Hematopoietic multipotent progenitor cell (in vitro differentiated cells): ENCODE results near the gene DEPDC5. TPM values are rescaled to one million over a fixed set of nuclear protein-coding genes. Genes with fewer than 3 reads are reported as not detected.
"Not testable (repeated sequence)": the region's sequence is repeated elsewhere in the genome, so short reads cannot be mapped to it uniquely, and the experiment has no call there.

Experiments used
- DNase-seq, 3 donors: peaks; one replicate each; pipeline ENCODE4 v3.0.0-alpha.2; 2011 to 2015; ENCODE audit warnings: low read depth in 2 of 3, low spot score in 2 of 3
- total RNA-seq: library from RNA; depleted of rRNA; stranded (reverse); fragments of >200 nt; gene quantifications from one replicate; pipeline ENCODE4 v1.2.3, GENCODE V29; 2012

DEPDC5 gene
- 19.7 TPM for total RNA-seq

DNA sequence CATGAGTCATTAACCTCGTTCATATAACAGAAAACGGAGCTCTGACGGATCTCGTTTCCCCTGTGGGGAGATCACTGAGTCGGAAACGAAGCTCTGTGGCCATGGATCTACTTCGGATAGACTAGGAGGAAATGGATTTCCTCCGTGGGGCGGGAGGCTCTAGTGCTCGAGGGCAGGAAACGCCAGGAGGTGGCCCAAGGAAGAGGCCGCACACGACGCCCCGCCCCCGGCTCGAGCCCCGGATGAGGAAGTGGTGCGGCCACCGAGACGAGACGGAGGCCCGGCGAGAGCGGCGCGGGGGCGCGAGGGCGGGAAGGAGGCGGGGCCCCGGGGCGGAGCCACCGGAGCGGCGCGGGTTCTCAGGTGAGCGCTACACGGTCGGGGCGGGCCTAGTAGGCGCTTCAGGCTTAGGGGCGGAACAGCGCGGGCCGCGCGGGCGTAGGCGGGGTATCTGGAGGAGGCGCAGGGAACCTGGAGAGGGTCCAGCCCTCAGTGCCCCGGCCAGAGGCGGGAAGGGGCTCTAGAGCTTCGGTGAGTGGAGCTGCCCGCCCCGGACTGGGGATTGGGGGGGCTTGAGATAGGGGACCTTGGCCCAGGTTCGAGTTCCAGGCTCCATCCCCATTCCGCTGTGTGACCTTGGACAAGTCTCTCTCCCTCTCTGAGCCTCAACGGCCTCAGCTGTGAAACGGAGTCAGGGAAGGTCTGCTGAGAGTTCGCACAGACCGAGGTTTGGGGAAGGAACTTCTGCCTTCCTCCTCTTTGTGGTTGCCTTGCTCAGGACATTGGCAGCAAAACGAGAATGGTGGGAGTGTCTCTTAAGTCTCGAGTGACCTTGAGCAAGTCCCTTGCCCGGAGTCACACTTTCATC is at the start of gene DEPDC5:
TSS of gene DEPDC5 (plus strand) at position 386 of the 868 bp plus-strand sequence. CDS start 903 bp downstream, outside the sequence.
- DNase-seq = peak; percentile 95 to 97 (median 96)

DNA sequence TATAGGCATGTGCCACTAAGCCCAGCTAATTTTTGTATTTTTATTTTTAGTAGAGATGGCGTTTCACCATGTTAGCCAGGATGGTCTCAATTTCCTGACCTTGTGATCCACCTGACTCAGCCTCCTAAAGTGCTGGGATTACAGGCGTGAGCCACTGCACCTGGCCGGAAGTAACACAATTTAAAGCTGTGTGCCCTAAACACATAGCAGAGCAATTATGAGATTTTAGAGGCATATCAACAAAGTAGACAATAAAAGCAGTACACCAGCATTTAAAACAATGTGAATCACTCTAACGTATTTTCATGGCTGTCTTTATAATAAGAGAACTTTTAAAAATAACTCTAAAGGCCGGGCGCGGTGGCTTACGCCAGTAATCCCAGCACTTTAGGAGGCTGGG is 46.3 kb upstream of the DEPDC5 start:
- DNase-seq = no peak

DNA sequence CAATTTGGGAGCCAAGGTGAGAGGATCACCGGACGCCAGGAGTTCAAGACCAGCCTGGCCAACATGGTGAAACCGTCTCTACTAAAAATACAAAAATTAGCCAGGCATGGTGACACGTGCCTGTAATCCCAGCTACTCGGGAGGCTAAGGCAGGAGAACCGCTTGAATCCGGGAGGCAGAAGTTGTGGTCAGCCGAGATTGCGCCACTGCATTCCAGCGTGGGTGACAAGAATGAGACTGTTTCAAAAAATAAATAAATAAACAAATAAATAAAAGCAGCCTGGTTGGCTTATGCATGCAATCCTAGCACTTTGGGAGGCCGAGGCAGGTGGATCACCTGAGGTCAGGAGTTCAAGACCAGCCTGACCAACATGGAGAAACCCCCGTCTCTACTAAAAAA is 42.6 kb upstream of the DEPDC5 start:
- DNase-seq = not testable (repeated sequence)

DNA sequence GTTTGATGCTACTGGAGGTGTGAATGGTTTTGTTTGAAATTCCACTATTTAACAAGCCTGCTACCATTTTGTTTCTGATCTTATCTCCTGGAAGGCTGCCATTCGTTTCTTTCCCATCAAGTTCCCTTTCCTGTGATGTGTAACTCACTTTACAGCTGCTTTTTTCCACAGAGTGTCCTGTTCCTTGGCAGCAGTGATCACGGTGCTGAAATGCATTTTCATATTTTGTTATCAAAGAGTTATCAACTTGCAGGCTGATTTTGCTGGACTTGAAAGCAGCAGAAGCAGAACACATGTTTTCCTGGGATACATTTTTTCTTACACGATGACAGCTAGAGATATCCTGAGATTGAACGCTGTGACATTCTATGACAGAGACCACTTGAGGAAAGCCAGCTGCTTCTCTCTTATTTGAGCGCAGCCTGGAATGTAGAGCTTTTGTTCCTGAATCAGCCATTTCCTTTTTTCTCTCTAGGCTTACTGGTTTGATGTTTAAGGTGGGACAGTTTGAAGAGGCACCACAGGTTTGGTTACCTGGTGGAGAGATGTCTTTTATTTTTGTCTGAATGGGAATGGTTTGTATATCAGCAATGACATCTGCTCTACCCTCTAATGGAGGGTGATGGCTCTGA is 38.6 kb upstream of the DEPDC5 start:
- DNase-seq = no peak

DNA sequence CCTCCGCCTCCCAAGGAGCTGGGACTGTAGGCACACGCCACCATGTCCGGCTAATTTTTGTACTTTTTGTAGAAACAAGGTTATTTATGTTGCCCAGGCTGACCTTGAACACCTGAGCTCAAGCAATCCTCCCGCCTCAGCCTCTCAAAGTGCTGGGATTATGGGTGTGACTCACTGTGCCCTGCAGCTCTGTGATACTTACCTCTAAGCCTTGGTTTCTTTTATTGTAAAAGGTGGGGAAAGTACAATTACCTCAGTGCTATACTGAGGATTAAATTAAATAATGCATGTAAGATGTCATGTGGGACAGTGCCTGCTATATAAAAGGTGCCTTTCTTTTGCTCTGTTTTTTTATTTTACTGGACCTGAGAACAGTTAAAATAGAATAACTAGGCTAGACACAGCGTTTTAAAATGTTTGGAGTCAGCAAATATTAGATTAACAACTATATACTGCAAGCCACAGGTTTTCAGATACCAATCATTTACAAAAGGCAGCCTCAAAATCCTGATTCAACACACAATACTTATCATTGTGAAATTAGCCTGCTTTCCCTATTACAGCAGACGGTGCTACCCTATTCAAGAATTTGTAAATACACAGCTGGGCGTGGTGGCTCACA is 33.9 kb upstream of the DEPDC5 start:
- DNase-seq = no peak

DNA sequence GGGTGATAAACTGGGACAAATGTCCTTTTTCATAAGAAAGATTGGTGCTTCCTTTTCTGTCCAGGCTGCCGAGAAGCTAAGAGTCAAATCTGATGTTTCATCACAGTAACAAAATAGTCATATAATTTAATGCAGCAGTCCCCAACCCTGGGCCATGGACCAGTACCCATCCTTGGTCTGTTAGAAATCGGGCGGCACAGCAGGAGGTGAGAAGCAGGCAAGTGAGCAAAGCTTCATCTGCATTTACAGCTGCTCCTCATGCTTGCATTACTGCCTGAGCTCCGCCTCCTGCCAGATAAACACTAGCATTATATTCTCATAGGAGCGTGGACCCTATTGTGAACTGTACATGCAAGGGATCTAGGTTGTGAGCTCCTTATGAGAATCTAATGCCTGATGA is 30.1 kb upstream of the DEPDC5 start:
- no peak for DNase-seq

DNA sequence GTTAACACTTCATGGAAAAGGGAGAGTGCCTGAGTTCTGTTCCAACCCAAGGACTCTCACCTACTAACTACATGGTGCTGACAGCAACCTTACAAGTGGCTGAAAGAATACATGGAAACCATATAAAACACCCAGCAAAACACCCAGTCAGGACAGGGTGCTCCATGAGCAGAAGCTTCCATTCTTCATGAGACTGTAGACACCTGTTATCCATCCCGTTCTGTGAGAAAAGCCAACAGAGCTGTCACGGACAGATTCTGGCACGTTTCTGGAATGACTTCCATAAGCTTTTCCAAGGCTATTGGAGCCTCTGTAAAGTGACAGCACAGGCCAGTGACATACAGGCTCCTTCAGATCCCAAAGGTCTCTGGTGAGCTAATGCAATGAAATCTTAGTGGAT is 27.1 kb upstream of the DEPDC5 start:
- DNase-seq = no peak

DNA sequence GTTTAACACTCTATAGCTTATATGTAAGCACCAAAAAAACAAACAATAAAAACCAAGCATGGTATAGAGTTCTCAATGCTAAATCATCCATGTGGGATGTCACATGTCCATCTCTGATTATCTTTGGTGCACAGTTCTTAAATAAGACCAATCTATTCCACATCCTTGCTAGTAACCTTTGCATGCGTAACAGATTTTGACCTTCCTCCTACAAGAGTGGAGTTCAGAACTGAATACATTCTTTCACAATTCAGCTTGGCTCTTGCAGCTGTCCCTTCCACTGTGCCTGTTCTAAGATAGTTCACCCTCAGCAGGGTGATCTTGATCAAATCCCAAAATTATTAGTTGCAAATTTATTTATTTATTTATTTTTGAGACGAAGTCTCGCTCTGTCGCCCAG is 25.0 kb upstream of the DEPDC5 start:
- no peak for DNase-seq

DNA sequence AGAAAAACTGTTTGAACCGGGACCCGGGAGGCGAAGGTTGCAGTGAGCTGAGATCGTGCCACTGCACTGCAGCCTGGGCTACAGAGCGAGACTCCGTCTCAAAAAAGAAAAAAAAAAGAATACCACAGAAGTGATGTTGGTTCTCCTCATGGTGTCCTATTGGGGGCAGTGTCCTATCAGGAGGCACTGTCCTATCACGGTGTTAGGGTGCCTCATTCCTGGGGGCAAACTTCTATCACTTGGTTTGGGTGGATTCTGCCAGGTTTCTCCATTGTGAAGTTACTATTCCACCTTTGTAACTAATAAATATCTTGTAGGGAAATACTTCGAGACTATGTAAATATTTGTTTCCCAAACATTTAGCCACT is 23.5 kb upstream of the DEPDC5 start:
- DNase-seq = no peak

DNA sequence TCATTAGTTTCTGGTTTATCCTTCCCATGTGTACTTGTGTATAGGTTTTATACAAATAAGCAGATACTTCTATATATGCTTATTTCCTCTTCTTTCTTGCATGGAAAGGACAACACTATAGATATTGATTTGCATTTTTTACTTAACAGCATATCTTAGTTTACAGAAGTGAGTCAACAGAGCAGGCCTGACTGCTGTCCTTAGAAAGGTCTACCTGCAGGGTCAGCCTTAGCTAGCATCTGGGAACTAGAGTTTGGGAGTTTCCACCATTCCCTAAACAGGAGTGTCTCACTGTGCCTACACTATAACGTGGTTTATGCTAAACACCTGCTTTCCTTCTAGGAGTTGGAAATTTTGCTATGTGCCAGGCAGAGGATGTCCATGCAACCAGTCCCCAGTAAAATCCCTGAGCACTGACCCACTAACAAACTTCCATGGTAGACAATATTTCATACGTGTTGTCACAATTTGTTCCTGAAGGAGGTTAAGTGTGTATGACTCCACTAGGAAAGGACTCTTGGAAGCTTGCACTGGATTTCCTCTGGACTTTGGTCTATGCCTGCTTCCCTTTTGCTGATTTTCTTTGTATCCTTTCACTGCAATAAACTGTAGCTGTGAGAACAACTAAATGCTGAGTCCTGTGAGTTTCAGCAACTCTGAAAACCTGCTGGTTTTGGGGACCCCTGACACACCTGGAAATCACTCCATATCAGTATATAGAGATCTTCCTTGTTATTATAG is 21.6 kb upstream of the DEPDC5 start:
- DNase-seq = no peak

DNA sequence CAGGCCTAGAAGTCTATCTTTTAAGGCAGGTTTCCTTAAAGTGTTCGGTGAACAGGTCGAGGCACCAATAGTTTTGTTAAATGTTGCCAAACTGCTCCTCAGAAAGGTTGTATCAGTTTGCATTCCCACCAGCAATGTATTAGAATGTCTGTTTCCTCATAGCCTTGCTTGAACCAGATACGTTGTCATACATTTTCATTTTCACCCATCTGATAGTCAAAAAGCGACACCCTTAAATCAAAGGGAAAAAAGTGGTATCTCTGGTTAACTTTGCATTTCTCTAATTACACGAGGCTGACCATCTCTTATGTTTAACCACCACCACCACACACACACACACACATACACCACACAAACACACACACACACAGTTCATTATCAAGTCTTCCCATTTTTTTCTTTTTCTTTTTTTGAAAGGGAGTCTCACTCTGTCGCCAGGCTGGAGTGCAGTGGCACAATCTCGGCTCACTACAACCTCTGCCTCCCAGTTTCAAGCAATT is 20.2 kb upstream of the DEPDC5 start:
- no peak for DNase-seq

DNA sequence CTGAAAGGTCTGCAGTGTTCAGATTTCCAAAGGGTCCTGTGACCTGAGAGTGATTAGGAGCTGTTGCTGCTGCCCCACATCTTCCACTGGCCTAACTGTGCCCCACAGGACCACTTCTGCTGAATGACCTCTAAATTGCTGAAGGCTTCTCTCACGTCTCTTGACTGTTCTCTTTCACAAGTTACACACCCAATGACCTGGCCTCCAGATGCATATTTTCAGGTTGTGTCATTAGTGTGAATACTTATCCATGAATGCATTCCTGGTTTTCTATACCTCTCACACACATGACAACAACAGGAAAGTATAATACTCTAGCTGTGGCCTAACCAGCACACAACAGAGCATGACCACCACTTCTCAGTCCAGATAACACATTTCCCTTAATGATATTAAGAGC is 19.3 kb upstream of the DEPDC5 start:
- no peak for DNase-seq

DNA sequence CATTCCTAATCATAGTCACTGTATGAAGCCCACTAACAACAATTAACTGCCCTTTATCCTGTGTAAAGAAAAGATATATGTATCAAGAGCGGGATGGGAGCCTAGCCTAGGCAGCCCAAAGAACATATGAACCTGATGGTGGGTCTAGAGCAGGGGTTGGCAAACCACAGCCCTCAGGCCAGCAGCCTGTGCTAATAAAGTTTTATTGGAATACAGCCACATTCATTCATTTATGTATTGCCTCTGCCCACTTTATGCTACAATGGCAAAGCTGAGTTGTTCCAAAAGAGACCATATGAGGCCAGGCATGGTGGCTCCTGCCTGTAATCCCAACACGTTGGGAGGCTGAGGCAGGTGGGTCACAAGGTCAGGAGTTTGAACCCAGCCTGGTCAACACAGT is 17.4 kb upstream of the DEPDC5 start:
- no peak for DNase-seq

DNA sequence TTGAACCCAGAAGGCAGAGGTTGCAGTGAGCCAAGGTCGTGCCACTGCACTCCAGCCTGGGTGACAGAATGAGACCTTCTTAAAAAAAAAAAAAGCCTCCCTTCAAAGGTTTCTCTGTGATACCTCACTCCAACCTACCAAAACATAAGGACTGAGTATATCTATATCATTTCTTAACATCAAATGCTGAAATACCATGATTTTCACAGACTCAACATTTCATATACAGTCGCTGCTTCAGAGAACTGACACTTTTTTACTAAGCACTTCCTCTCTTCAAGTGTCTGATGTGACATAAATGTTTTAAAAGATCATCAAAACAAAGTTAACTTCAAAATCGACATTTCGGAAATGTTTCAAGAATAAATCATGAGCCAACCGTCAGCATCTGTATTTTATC is 15.9 kb upstream of the DEPDC5 start:
- DNase-seq = no peak

DNA sequence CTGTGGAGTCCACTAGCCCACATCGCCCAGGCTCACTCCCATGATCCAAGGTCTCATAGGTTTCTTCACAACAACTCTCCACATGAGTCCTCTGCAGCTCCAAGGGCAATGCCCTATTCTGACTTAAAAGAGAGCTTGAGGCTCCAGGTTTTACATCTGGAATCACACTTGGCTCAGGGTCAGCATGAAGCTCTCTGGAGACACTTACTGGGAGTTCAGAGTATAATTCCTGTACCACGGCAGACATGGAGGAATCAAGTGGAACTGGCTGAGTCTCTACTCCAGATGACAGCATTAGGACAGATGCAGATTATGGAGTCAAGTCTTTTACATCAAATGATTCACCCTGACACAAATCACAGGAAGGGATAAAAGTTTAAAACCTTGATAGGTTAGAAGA is 15.3 kb upstream of the DEPDC5 start:
- DNase-seq = no peak

DNA sequence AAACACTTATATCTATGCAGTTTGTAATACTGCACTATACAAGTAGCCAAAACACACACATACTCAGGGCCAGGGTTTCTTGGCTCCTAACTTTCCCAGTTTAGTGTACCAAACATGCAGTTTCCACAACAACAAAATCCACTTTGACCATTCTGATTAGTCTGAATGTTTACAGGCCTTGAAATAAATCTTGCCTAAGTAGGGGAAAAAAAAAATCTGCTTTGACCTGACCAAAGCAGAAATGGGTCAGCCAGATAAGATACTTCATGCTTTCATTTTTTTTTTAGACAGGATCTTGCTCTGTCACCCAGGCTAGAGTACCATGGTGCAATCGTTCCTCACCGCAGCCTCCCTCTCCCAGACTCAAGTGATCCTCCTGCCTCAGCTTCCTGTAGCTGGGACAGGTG is 14.0 kb upstream of the DEPDC5 start:
- DNase-seq = no peak

DNA sequence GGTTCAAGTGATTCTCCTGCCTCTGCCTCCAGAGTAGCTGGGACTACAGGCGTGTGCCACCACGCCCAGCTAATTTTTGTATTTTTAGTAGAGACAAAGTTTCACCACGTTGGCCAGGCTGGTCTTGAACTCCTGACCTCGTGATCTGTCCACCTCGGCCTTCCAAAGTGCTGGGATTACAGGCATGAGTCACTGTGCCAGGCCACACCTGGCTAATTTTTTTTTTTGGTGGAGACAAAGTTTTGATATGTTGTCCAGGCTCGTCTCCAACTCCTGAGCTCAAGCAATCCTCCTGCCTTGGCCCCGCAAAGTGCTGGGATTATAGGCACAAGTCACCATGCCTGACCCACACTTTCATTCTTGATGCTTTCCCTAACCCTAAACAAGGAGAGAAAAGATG is 13.5 kb upstream of the DEPDC5 start:
- DNase-seq = not testable (repeated sequence)

DNA sequence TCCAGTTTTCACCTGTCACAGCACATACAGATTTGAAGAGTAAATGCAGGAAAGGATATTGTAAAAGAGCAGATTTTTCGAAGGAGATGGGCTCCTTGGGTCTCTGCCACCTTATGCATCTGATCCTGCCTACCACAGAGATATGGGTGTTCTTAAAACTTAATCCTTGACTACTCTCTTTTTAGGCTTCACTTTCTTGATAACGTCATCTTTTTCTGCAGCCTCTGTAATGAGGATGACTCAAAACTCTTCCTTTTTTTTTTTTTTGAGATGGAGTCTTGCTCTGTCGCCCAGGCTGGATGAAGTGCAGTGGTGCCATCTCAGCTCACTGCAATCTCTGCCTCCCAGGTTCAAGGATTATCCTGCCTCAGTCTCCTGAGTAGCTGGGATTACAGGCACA is 11.7 kb upstream of the DEPDC5 start:
- DNase-seq = no peak

DNA sequence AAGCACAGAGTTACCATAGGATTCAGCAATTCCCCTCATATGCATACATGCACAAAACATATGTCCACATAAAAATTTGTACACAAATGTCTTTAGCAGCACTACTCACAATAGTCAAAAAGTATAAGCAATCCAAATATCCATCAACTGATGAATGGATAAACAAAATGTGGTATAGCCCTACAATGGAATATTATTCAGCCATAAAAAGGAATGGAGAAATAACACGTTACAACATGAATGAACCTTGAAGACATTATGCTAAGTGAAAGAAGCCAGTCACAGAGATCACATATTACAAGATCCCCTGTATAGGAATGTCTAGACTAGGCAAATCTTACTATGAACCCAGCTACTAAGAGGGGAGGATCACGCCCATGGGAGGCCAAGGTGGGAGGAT is 11.1 kb upstream of the DEPDC5 start:
- DNase-seq = no peak

DNA sequence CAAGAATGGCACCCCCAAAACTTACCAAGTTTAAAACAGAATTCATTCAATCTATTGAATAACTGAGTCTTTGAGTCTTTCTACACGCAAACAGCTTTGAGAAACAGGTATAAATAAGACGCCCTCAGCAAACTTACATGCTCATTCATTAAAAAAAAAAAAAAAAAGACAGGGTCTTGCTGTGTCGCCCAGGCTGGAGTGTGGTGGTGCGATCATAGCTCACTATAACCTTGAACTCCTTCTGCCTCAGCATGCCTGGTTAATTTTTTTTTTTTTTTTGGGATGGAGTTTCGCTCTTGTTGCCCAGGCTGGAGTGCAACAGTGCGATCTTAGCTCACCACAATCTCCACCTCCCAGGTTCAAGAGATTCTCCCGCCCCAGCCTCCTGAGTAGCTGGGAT is 9.9 kb upstream of the DEPDC5 start:
- DNase-seq = no peak

DNA sequence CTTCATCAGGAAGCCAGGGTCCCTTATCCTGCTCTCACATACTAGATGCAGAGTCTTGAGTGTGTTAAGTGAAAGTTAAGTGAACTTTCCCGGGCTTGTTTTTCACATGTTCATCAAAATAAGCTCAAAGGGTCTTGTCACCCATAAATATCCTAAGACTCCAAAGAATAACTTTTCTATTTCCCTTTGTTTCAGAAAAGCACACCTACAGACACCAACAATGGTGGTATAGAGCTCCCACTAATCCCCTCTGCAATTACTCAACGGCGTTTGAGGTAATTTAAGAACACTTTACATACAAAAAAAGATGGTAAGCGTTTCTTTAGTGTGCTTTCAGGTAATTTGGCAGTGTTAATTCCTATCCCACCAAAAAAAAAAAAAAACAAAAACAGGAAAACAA is 6.4 kb upstream of the DEPDC5 start:
- DNase-seq = no peak
